OCI-LY1 (cell line): ENCODE measurements around the gene CDK5R2.

ENCODE experiments used
- H2AFZ ChIP-seq: fragments of 200-600 bp; sonication (generic), shearing (Covaris generic); 2 replicates; pipeline ENCODE4 v1.6.0; 2014; ENCODE audit warnings: antibody characterized with exemption, mild to moderate bottlenecking, low read length
- H3F3A ChIP-seq: fragments of 200-600 bp; sonication (generic), shearing (Covaris generic); 2 replicates; pipeline ENCODE4 v1.6.0; 2014; ENCODE audit warnings: mild to moderate bottlenecking, antibody characterized with exemption, low read length, moderate library complexity; ENCODE audit not compliant: insufficient read depth
- H3K27ac ChIP-seq: fragments of 200-600 bp; sonication (generic); 2 replicates; pipeline ENCODE4 v1.5.1; 2014; ENCODE audit warnings: low read length, mixed run types, mild to moderate bottlenecking, low read depth; ENCODE audit not compliant: poor library complexity, severe bottlenecking
- H3K27me3 ChIP-seq: fragments of 200-600 bp; sonication (generic); 2 replicates; pipeline ENCODE4 v1.6.0; 2014; ENCODE audit warnings: antibody characterized with exemption, mild to moderate bottlenecking, low read length, moderate library complexity; ENCODE audit not compliant: insufficient read depth
- H3K36me3 ChIP-seq: fragments of 200-600 bp; sonication (generic); 2 replicates; pipeline ENCODE4 v1.6.1; 2014; ENCODE audit warnings: mild to moderate bottlenecking, antibody characterized with exemption, low read length, moderate library complexity, mixed read lengths; ENCODE audit not compliant: insufficient read depth
- H3K4me1 ChIP-seq: fragments of 200-600 bp; sonication (generic); 2 replicates; pipeline ENCODE4 v1.5.1; 2014; ENCODE audit warnings: mild to moderate bottlenecking, low read length, moderate library complexity; ENCODE audit not compliant: insufficient read depth, severe bottlenecking
- H3K4me2 ChIP-seq: fragments of 200-600 bp; sonication (generic), shearing (Covaris generic); 2 replicates; pipeline ENCODE4 v1.6.1; 2014; ENCODE audit warnings: low read length
- H3K4me3 ChIP-seq: fragments of 200-600 bp; sonication (generic); 2 replicates; pipeline ENCODE4 v1.5.1; 2014; ENCODE audit warnings: low read length, low read depth, mild to moderate bottlenecking, mixed read lengths; ENCODE audit not compliant: poor library complexity, severe bottlenecking
- H3K79me2 ChIP-seq: fragments of 200-600 bp; shearing (Covaris generic); 2 replicates; pipeline ENCODE4 v1.6.1; 2016; ENCODE audit warnings: mixed run types, low read length, mixed read lengths; ENCODE audit not compliant: insufficient read depth
- H3K9ac ChIP-seq: fragments of 200-600 bp; sonication (generic), shearing (Covaris generic); 2 replicates; pipeline ENCODE4 v1.6.1; 2014; ENCODE audit warnings: mild to moderate bottlenecking, low read length, mixed read lengths
- H3K9me2 ChIP-seq: fragments of 200-600 bp; sonication (generic), shearing (Covaris generic); 2 replicates; pipeline ENCODE4 v1.6.1; 2014; ENCODE audit warnings: low read depth, mild to moderate bottlenecking, low read length, mixed read lengths
- H3K9me3 ChIP-seq: fragments of 200-600 bp; shearing (Covaris generic); 2 replicates; pipeline ENCODE4 v1.6.1; 2014; ENCODE audit warnings: low read length, mixed read lengths
- H4K20me1 ChIP-seq: fragments of 200-600 bp; sonication (generic), shearing (Covaris generic); 2 replicates; pipeline ENCODE4 v1.6.0; 2016; ENCODE audit warnings: mild to moderate bottlenecking, low read length; ENCODE audit not compliant: insufficient read depth
- CTCF ChIP-seq: fragments of 200-600 bp; sonication (generic), shearing (Covaris generic); IDR thresholded peaks from 2 replicates; pipeline ENCODE4 v1.5.1; 2017; ENCODE audit warnings: mild to moderate bottlenecking, antibody characterized with exemption, low read length, moderate library complexity, mixed read lengths
- EZH2 ChIP-seq: fragments of 200-600 bp; sonication (generic), shearing (Covaris generic); IDR thresholded peaks from 2 replicates; pipeline ENCODE4 v1.8.0; 2017; ENCODE audit warnings: borderline replicate concordance, mixed run types, mild to moderate bottlenecking, antibody characterized with exemption, low read length, moderate library complexity, mixed read lengths

The CDK5R2 gene

GRCh38 chr2:218983263-218983933 is 23.9 kb downstream of the CDK5R2 start:
- Histone ChIP-seq H3K4me1 (no peaks in the 10 kb centered on the region), H3F3A (no peaks in the 10 kb centered on the region), H4K20me1 (no peaks in the 10 kb centered on the region), H3K9me3 (no peaks in the 10 kb centered on the region), H3K4me3 (no peak overlapping the region), H3K9me2 (no peaks in the 10 kb centered on the region), H3K9ac (no peak overlapping the region), H2AFZ (no peak overlapping the region), H3K79me2 (no peaks in the 10 kb centered on the region), H3K27ac (no peak overlapping the region), H3K4me2 (no peak overlapping the region), H3K36me3 (no peaks in the 10 kb centered on the region), H3K27me3 (no peaks in the 10 kb centered on the region)
- TF ChIP-seq CTCF (no peak), EZH2 (no peak)

GRCh38 chr2:218983934-218984238 is 24.4 kb downstream of the CDK5R2 start:
- H3K9me3 ChIP-seq = no peaks in the 10 kb centered on the region
- H3K4me2 ChIP-seq = no peak overlapping the region
- no peaks in the 10 kb centered on the region for H3K27me3 ChIP-seq
- no peak overlapping the region for H3K9ac ChIP-seq
- no peaks in the 10 kb centered on the region for H4K20me1 ChIP-seq
- no peak overlapping the region for H3K4me3 ChIP-seq
- TF ChIP-seq EZH2 (no peak), CTCF (no peak)
- H3K79me2 ChIP-seq = no peaks in the 10 kb centered on the region
- no peak overlapping the region for H3K27ac ChIP-seq
- H3F3A ChIP-seq = no peaks in the 10 kb centered on the region
- no peak overlapping the region for H2AFZ ChIP-seq
- H3K36me3 ChIP-seq = no peaks in the 10 kb centered on the region
- no peaks in the 10 kb centered on the region for H3K9me2 ChIP-seq
- H3K4me1 ChIP-seq = no peaks in the 10 kb centered on the region

- H3K4me1 ChIP-seq = no peaks in the 10 kb centered on the region
- no peaks in the 10 kb centered on the region for H3K27me3 ChIP-seq
- TF ChIP-seq CTCF = no peak
- no peak for TF ChIP-seq EZH2
Measured at GRCh38 chr2:218984239-218985020, 25.0 kb downstream of the CDK5R2 start.

More at GRCh38 chr2:218984239-218985020, 25.0 kb downstream of the CDK5R2 start:
- Histone ChIP-seq H3K9me3 (no peaks in the 10 kb centered on the region), H3F3A (no peaks in the 10 kb centered on the region), H2AFZ (no peak overlapping the region), H3K9me2 (no peaks in the 10 kb centered on the region), H3K4me2 (no peak overlapping the region), H3K36me3 (no peaks in the 10 kb centered on the region), H3K79me2 (no peaks in the 10 kb centered on the region), H4K20me1 (no peaks in the 10 kb centered on the region), H3K27ac (no peak overlapping the region), H3K9ac (no peak overlapping the region), H3K4me3 (no peak overlapping the region)
